Spleen (tissue), 11 donors: ENCODE results near the gene HPGDS. TPM values are rescaled to one million over a fixed set of nuclear protein-coding genes. Genes with fewer than 3 reads are reported as not detected.

Experiments used
- DNase-seq: peaks from one replicate; pipeline ENCODE4 v3.0.0-alpha.2; 2020
- H3K27ac ChIP-seq, 8 donors: fragments of 200-600 bp; sonication (generic) in 7 of 8; 1 replicate in 4 of 8; 2 replicates in 4 of 8; pipeline versions ENCODE4 v1.5.0 to v1.8.0; 2016 to 2021; ENCODE audit warnings: inconsistent platforms in 4 of 8, mild to moderate bottlenecking in 4 of 8, moderate library complexity in 1 of 8
- H3K27me3 ChIP-seq, 7 donors: fragments of 200-600 bp; sonication (generic) in 6 of 7; replicated peaks in 1 of 7; 1 replicate in 4 of 7; 2 replicates in 3 of 7; pipeline versions ENCODE4 v1.5.0 to v1.8.0; 2016 to 2021; ENCODE audit warnings: inconsistent platforms in 3 of 7, mild to moderate bottlenecking in 1 of 7
- H3K36me3 ChIP-seq, 6 donors: fragments of 200-600 bp; sonication (generic) in 5 of 6; 1 replicate in 4 of 6; 2 replicates in 2 of 6; pipeline versions ENCODE4 v1.5.0 to v1.8.0; 2016 to 2021; ENCODE audit warnings: inconsistent platforms in 2 of 6
- H3K4me1 ChIP-seq, 6 donors: fragments of 200-600 bp; sonication (generic) in 5 of 6; 1 replicate in 3 of 6; 2 replicates in 3 of 6; pipeline versions ENCODE4 v1.5.0 to v1.8.0; 2016 to 2021; ENCODE audit warnings: inconsistent platforms in 3 of 6
- H3K4me3 ChIP-seq, 8 donors: fragments of 200-600 bp; sonication (generic) in 7 of 8; 1 replicate in 4 of 8; 2 replicates in 4 of 8; pipeline versions ENCODE4 v1.5.0 to v1.8.0; 2016 to 2021; ENCODE audit warnings: inconsistent platforms in 4 of 8, mild to moderate bottlenecking in 4 of 8, moderate library complexity in 2 of 8
- H3K9me3 ChIP-seq, 8 donors: fragments of 200-600 bp; sonication (generic) in 7 of 8; 1 replicate in 4 of 8; 2 replicates in 4 of 8; pipeline versions ENCODE4 v1.5.0 to v1.8.0; 2016 to 2021; ENCODE audit warnings: inconsistent platforms in 4 of 8
- CTCF ChIP-seq, 11 experiments: fragments of 200-600 bp in 7 of 11; fragments of 450-650 bp in 4 of 11; sonication (generic) in 4 of 11; IDR thresholded peaks in 8 of 11; conservative IDR thresholded peaks in 3 of 11; 1 replicate in 7 of 11; 2 replicates in 4 of 11; pipeline versions ENCODE4 v1.4.0 to v1.8.0; 2016 to 2021; ENCODE audit warnings: antibody characterized with exemption in 11 of 11, inconsistent platforms in 4 of 11, mild to moderate bottlenecking in 1 of 11
- POLR2A ChIP-seq, 3 donors: fragments of 450-650 bp; IDR thresholded peaks; one replicate each; pipeline ENCODE4 v1.5.1; 2017; ENCODE audit warnings: antibody characterized with exemption in 3 of 3, mild to moderate bottlenecking in 1 of 3
- POLR2AphosphoS5 ChIP-seq, 3 donors: sonication (generic); formaldehyde crosslinking; IDR thresholded peaks; one replicate each; pipeline ENCODE4 v1.5.1; 2017; ENCODE audit warnings: antibody characterized with exemption in 3 of 3
- WGBS, 5 donors: extraction: QIAGEN DNeasy Blood & Tissue Kit in 3 of 5; methylation state at CpG; one replicate each; pipeline versions ENCODE4 v1.1.5 to v1.1.7; 2013 to 2018; 5-methylcytosine and 5-hydroxymethylcytosine counted together
- intact Hi-C: fragments of 100-400 bp; cut with DNase I; formaldehyde crosslinking; loops from one replicate; pipeline ENCODE4 v1.15.0; 2023; ENCODE audit warnings: low total_unique reads
- polyA plus RNA-seq, 3 donors: library from polyadenylated mRNA; stranded (reverse); fragments of 200-250 nt; gene quantifications; one replicate each; pipeline ENCODE4 v1.2.1, GENCODE V29; 2013
- total RNA-seq, 7 donors: library from RNA; depleted of rRNA in 3 of 7; stranded (reverse); fragments of >200 nt in 3 of 7; fragmentation: NEBNext Ultra II Directional in 4 of 7; extraction: Animal tissue kit (Norgen Biotek cat#: 25700) in 4 of 7; gene quantifications; one replicate each; pipeline versions ENCODE4 v1.1.0 to v1.2.1, GENCODE V29; 2016 to 2021
- donor health status: healthy with polysubstance abuse.
- donor health status: DM: no; HTN: no; CAD: no; lungs with moderate emphysema.
- donor health status: DM: no; HTN: no; CAD: no.
- donor health status: Bipolar disorder and iron deficiency.
- donor health status: healthy.
- donor health status: DM: no; HTN: no; CAD: no.
- donor health status: DM: yes; HTN: yes; CAD: no.

Gene HPGDS
- total and polyA plus RNA-seq, 10 donors = 0.04 to 2.2 (median 0.42) TPM; not detected in 4

GRCh38 chr4:94369046-94369445 is 26.4 kb upstream of the HPGDS start:
- WGBS, 5 donors = 89 to 98% (median 92%) methylated on average over 2 of the region's 2 CpGs

GRCh38 chr4:94368459-94368858 is 25.8 kb upstream of the HPGDS start:
- no peaks in the 10 kb centered on the region for H3K36me3 ChIP-seq
- peaks cover 0 to 8% (median 4%) of the 10 kb centered on the region in 8 donors for H3K9me3 ChIP-seq
- H3K4me1 ChIP-seq = no peaks in the 10 kb centered on the region
- no peak overlapping the region for H3K4me3 ChIP-seq
- TF ChIP-seq CTCF (IDR thresholded peaks at IDR 0.05 in 8 of 11, conservative IDR thresholded peaks at IDR 0.05 in 3 of 11) (no peak), POLR2A (IDR thresholded peaks at IDR 0.05) (no peak), POLR2AphosphoS5 (IDR thresholded peaks at IDR 0.05) (no peak)
- intact Hi-C loops = no loop called here
- no peaks in the 10 kb centered on the region for H3K27me3 ChIP-seq
- no peak for DNase-seq
- WGBS, 5 donors = 91 to 100% (median 95%) methylated on average over 1 of the region's 1 CpG
- H3K27ac ChIP-seq = no peak overlapping the region

More at GRCh38 chr4:94369046-94369445, 26.4 kb upstream of the HPGDS start:
- H3K9me3 ChIP-seq = peaks cover 0 to 8% (median 4%) of the 10 kb centered on the region in 8 donors
- TF ChIP-seq POLR2A (IDR thresholded peaks at IDR 0.05) (no peak), POLR2AphosphoS5 (IDR thresholded peaks at IDR 0.05) (no peak), CTCF (IDR thresholded peaks at IDR 0.05 in 8 of 11, conservative IDR thresholded peaks at IDR 0.05 in 3 of 11) (no peak)
- no peak for DNase-seq
- no peak overlapping the region for H3K4me3 ChIP-seq
- H3K27ac ChIP-seq = no peak overlapping the region
- no peaks in the 10 kb centered on the region for H3K27me3 ChIP-seq
- no peaks in the 10 kb centered on the region for H3K36me3 ChIP-seq
- intact Hi-C loops = no loop called here
- H3K4me1 ChIP-seq = no peaks in the 10 kb centered on the region

GRCh38 chr4:94365304-94365703 is 22.7 kb upstream of the HPGDS start:
- Histone ChIP-seq H3K27me3 (no peaks in the 10 kb centered on the region), H3K27ac (no peak overlapping the region), H3K9me3 (peaks cover 0 to 8% (median 4%) of the 10 kb centered on the region in 8 donors), H3K36me3 (no peaks in the 10 kb centered on the region), H3K4me1 (no peaks in the 10 kb centered on the region), H3K4me3 (no peak overlapping the region)
- TF ChIP-seq POLR2A (IDR thresholded peaks at IDR 0.05) (no peak), POLR2AphosphoS5 (IDR thresholded peaks at IDR 0.05) (no peak), CTCF (IDR thresholded peaks at IDR 0.05 in 8 of 11, conservative IDR thresholded peaks at IDR 0.05 in 3 of 11) (no peak)
- no peak for DNase-seq
- intact Hi-C loops = no loop called here
- 81 to 97% (median 93%) methylated on average over 1 of the region's 1 CpG for WGBS, 5 donors

- H3K4me1 ChIP-seq = no peaks in the 10 kb centered on the region
- TF ChIP-seq CTCF (IDR thresholded peaks at IDR 0.05 in 8 of 11, conservative IDR thresholded peaks at IDR 0.05 in 3 of 11) (no peak), POLR2AphosphoS5 (IDR thresholded peaks at IDR 0.05) (no peak), POLR2A (IDR thresholded peaks at IDR 0.05) (no peak)
- H3K4me3 ChIP-seq = no peak overlapping the region
- H3K9me3 ChIP-seq = peaks cover 0 to 8% (median 4%) of the 10 kb centered on the region in 8 donors
- H3K36me3 ChIP-seq = no peaks in the 10 kb centered on the region
- no peak overlapping the region for H3K27ac ChIP-seq
- 69 to 79% (median 74%) methylated on average over 4 of the region's 4 CpGs for WGBS, 5 donors
- intact Hi-C loops = no loop called here
- no peak for DNase-seq
- H3K27me3 ChIP-seq = no peaks in the 10 kb centered on the region
Measured at GRCh38 chr4:94364527-94364926, 21.9 kb upstream of the HPGDS start.
